Muscle layer of duodenum (tissue), 2 donors: ENCODE data around the gene FBXW10.
"Not testable (repeated sequence)": the region's sequence is repeated elsewhere in the genome, so short reads cannot be mapped to it uniquely, and the experiment has no call there.

ENCODE experiments used
- H3K27ac ChIP-seq: one replicate; pipeline ENCODE4 v1.7.0; 2013; ENCODE audit warnings: mild to moderate bottlenecking, low read length
- H3K27me3 ChIP-seq: one replicate; pipeline ENCODE4 v1.7.0; 2013; ENCODE audit warnings: low read depth, mild to moderate bottlenecking, control low read depth, low read length
- H3K36me3 ChIP-seq, 2 donors: one replicate each; pipeline ENCODE4 v1.7.0; 2013; ENCODE audit warnings: low read length in 2 of 2, control low read depth in 1 of 2, mild to moderate bottlenecking in 1 of 2; ENCODE audit not compliant: insufficient read depth in 2 of 2, control insufficient read depth in 1 of 2
- H3K4me1 ChIP-seq, 2 donors: one replicate each; pipeline ENCODE4 v1.7.0; 2013; ENCODE audit warnings: low read length in 2 of 2, mild to moderate bottlenecking in 2 of 2, control low read depth in 1 of 2, moderate library complexity in 1 of 2; ENCODE audit not compliant: insufficient read depth in 2 of 2, control insufficient read depth in 1 of 2
- H3K4me3 ChIP-seq, 2 donors: one replicate each; pipeline ENCODE4 v1.7.0; 2013; ENCODE audit warnings: low read length in 2 of 2, low read depth in 1 of 2, mild to moderate bottlenecking in 1 of 2
- H3K9me3 ChIP-seq, 2 donors: one replicate each; pipeline ENCODE4 v1.7.0; 2013; ENCODE audit warnings: low read length in 2 of 2, control low read depth in 1 of 2, mild to moderate bottlenecking in 1 of 2; ENCODE audit not compliant: control insufficient read depth in 1 of 2
- donor health status: healthy.

The FBXW10 gene, protein sequence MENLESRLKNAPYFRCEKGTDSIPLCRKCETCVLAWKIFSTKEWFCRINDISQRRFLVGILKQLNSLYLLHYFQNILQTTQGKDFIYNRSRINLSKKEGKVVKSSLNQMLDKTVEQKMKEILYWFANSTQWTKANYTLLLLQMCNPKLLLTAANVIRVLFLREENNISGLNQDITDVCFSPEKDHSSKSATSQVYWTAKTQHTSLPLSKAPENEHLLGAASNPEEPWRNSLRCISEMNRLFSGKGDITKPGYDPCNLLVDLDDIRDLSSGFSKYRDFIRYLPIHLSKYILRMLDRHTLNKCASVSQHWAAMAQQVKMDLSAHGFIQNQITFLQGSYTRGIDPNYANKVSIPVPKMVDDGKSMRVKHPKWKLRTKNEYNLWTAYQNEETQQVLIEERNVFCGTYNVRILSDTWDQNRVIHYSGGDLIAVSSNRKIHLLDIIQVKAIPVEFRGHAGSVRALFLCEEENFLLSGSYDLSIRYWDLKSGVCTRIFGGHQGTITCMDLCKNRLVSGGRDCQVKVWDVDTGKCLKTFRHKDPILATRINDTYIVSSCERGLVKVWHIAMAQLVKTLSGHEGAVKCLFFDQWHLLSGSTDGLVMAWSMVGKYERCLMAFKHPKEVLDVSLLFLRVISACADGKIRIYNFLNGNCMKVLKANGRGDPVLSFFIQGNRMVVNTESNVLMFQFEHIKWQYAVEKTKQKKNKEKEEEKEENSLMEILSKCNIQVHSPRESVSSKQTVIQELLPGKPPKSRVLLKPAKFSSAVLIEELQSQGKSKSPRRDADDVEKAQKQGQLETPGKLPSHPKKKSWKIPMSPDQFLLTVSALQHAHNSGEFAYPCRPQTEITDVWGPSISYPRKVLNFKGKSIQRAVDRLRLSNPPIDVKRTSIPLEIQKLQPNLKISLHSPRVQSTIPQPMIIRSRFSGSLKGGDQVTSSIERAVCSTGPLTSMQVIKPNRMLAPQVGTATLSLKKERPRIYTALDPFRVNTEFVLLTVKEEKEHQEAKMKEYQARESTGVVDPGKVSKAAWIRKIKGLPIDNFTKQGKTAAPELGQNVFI

GRCh38 chr17:18743699-18744421 is at the start of gene FBXW10:
TSS of gene FBXW10 (plus strand) at chr17:18744054. CDS start at chr17:18744245, 191 bp downstream.
- not testable (repeated sequence) for H3K27ac ChIP-seq, H3K4me3 ChIP-seq, H3K9me3 ChIP-seq, H3K36me3 ChIP-seq, H3K27me3 ChIP-seq, H3K4me1 ChIP-seq

- H3K27me3 ChIP-seq, H3K9me3 ChIP-seq, H3K27ac ChIP-seq, H3K4me1 ChIP-seq, H3K36me3 ChIP-seq, H3K4me3 ChIP-seq: not testable (repeated sequence)
Measured at GRCh38 chr17:18695143-18695542, 48.7 kb upstream of the FBXW10 start.

DNA sequence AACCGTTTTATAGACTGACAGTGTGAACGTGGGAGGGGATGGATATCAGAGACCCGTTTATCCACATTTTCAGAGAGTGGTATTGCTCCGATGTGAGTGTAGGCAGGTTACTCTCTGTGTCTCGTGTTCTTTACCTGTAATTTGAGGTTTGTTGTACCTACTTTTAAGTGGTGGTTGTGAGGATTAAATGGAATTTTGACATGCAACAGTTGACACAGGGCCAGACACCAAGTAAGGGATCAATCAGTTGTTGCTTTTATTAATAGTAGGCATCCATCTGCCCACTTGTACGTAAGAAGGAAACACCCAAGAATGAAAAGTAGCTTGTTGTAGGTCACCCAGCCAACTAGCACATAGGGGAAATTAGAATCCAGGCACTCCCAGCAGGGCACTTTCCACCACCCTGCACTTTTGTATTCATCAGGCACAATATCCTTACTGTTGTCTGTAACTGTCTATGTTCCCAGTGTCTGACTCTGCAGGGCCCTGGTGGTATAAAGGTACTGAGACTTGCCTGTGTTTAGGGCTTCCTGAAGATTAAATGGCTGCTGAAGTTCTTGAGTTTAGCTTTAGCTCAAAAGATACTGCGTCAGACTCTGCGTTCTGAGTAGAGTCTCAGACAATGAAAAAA is 45.3 kb upstream of the FBXW10 start:
- H3K9me3 ChIP-seq, H3K27ac ChIP-seq, H3K4me1 ChIP-seq, H3K27me3 ChIP-seq, H3K36me3 ChIP-seq: not testable (repeated sequence)
- H3K4me3 ChIP-seq, result peak overlapping the region; percentile 55 to 71

- not testable (repeated sequence) for H3K4me1 ChIP-seq, H3K36me3 ChIP-seq, H3K4me3 ChIP-seq, H3K9me3 ChIP-seq, H3K27ac ChIP-seq, H3K27me3 ChIP-seq
Measured at GRCh38 chr17:18705955-18706354, 37.9 kb upstream of the FBXW10 start.

DNA sequence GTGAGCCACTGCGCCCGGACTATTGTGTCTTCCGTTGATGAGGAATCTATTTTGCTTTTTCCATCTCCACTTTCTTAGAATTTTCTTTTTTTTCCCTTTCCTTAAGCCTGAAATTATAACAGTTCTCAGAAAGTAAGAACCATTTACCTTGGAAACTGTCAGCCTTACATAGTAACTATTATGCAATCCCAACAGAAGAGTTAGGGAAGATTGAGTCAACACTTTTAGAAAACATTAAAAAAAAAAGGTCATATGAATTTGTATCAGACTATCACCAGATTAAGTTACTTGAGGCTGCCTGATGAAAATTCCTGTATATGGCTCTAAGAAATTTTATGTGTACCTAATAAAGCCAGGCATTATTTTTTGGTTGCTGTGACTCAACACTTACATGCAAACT is 35.6 kb upstream of the FBXW10 start:
- H3K27me3 ChIP-seq, H3K4me1 ChIP-seq, H3K36me3 ChIP-seq, H3K9me3 ChIP-seq, H3K4me3 ChIP-seq, H3K27ac ChIP-seq: not testable (repeated sequence)

- H3K27me3 ChIP-seq, H3K4me1 ChIP-seq, H3K9me3 ChIP-seq, H3K36me3 ChIP-seq, H3K27ac ChIP-seq, H3K4me3 ChIP-seq: not testable (repeated sequence)
Measured at GRCh38 chr17:18712354-18712999, 31.4 kb upstream of the FBXW10 start.

DNA sequence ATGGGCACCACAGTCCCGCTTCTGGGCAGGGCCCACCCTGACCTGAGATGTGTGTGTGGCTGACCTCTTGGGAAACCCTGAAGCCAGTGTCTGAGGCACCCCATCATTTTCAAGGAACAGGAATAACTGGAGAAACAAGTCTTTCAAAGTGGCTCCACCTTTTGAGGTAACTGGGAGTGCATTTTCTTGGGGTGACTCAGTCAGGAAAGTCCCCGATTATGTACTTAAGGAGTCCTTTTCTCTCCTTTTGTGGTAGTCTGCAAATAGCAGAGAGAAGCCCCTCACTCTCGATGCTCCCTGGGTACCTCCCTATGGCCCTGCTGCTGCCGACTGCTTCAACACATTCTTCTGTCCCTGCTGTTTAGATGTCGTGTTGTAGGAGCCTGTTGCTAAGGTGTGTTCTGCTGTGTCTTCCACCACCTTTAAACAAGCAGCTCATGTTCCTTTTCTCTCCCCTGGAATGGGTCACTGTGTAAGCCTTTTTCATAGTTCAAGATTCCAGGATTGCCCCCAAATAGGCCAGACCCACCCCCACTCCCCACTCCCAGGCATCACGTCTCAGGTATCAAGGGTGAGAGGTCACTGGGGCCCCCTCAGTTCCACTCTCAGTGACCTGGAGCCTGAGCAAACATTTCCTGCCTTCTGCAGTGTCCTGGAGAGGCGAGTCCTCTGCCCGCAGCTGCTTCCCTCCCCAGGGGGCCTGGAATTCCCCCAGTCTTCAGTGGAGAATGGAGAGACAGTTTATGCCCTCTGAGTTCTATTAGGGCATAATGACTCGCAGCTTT is 25.0 kb upstream of the FBXW10 start:
- not testable (repeated sequence) for H3K27me3 ChIP-seq, H3K9me3 ChIP-seq, H3K36me3 ChIP-seq, H3K27ac ChIP-seq, H3K4me1 ChIP-seq, H3K4me3 ChIP-seq

- not testable (repeated sequence) for H3K36me3 ChIP-seq, H3K27ac ChIP-seq, H3K4me1 ChIP-seq, H3K9me3 ChIP-seq, H3K27me3 ChIP-seq, H3K4me3 ChIP-seq
Measured at GRCh38 chr17:18719428-18720110, 24.3 kb upstream of the FBXW10 start.

DNA sequence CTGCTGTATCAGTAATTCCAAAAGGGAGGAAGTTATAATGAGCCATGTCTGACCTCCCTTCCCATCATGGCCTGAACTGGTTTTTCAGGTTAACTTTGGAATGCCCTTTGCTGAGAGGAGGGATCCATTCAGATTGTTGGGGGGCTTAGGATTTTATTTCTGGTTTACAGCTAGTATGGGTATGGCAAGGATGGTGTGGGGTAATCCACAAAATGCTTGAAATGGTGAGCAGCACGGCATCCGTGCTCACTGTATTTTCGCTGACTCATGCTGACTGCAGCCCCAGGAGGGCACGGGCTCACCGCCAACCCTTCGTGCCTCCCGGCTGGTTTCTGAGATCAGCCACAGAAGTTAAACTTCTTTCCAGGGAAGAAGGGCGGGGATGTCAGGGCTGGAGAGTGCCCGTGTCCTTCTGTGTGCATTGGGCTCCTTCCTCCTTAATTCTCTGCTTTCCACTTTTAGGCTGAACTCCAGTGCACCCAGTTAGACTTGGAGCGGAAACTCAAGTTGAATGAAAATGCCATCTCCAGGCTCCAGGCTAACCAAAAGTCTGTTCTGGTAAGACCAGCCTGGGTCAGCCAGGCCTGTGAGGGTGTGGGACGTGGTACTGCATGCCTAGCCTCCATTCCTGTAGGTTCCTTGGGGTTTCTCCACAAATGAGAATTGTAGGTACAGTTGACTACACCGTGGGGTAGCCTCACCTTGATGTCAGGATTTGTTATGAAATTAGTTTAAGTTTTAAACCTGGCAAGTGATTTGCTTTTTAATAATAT is 21.9 kb upstream of the FBXW10 start:
- not testable (repeated sequence) for H3K4me3 ChIP-seq, H3K27me3 ChIP-seq, H3K27ac ChIP-seq, H3K36me3 ChIP-seq, H3K4me1 ChIP-seq, H3K9me3 ChIP-seq
